HG02623 (cell line): ENCODE measurements around the gene PNKP.

ENCODE experiments used
- ATAC-seq: cut with Tn5 transposase; IDR thresholded peaks from one replicate; pipeline ENCODE4 v1.9.1; 2021; ENCODE audit warnings: moderate library complexity; ENCODE audit not compliant: unreplicated experiment

The PNKP gene

GRCh38 chr19:49860336-49861102 lies 6.9 kb downstream of the PNKP start:
- no peak for ATAC-seq

- no peak for ATAC-seq
These were observed 7.6 kb downstream of the PNKP start for GRCh38 chr19:49859682-49860335.

GRCh38 chr19:49858088-49858985 lies 9.0 kb downstream of the PNKP start:
- ATAC-seq: no peak

GRCh38 chr19:49857838-49858087 lies 9.6 kb downstream of the PNKP start:
- ATAC-seq: no peak

GRCh38 chr19:49857061-49857837 lies 10.1 kb downstream of the PNKP start:
- no peak for ATAC-seq

- ATAC-seq: no peak
These were observed 10.8 kb downstream of the PNKP start for GRCh38 chr19:49856574-49857021.

GRCh38 chr19:49855676-49856573 lies 11.5 kb downstream of the PNKP start:
- ATAC-seq: no peak

- no peak for ATAC-seq
These were observed 12.1 kb downstream of the PNKP start for GRCh38 chr19:49855277-49855675.

- no peak for ATAC-seq
These were observed 12.8 kb downstream of the PNKP start for GRCh38 chr19:49854378-49855263.

- no peak for ATAC-seq
These were observed 13.5 kb downstream of the PNKP start for GRCh38 chr19:49853852-49854377.

- no peak for ATAC-seq
These were observed 14.7 kb downstream of the PNKP start for GRCh38 chr19:49852631-49853126.

- no peak for ATAC-seq
These were observed 15.7 kb downstream of the PNKP start for GRCh38 chr19:49851456-49852259.

- peak; percentile 54 for ATAC-seq
These were observed 16.7 kb downstream of the PNKP start, which contains the start of gene PTOV1 for GRCh38 chr19:49850487-49851342. PTOV1 (plus strand) TSS chr19:49851159.

GRCh38 chr19:49850221-49850486 lies 17.2 kb downstream of the PNKP start:
- ATAC-seq: no peak

- no peak for ATAC-seq
These were observed 17.7 kb downstream of the PNKP start for GRCh38 chr19:49849433-49850220.

GRCh38 chr19:49848938-49849337 lies 18.4 kb downstream of the PNKP start:
- ATAC-seq: no peak
